Posterior vena cava (tissue), 2 donors: ENCODE measurements around the gene FAM234A. TPM values are rescaled to one million over a fixed set of nuclear protein-coding genes. Genes with fewer than 3 reads are reported as not detected.

ENCODE experiments used
- DNase-seq: peaks from one replicate; pipeline ENCODE4 v3.0.0-alpha.2; 2020; ENCODE audit warnings: low spot score
- intact Hi-C, 2 donors: fragments of 100-400 bp; cut with DNase I; formaldehyde crosslinking; loops; one replicate each; pipeline versions ENCODE4 v1.14.1 to v1.14.2; 2022 to 2023
- total RNA-seq, 2 donors: library from RNA; stranded (reverse); fragmentation: NEBNext Ultra II Directional; extraction: Animal tissue kit (Norgen Biotek cat#: 25700); gene quantifications; one replicate each; pipeline ENCODE4 v1.2.1, GENCODE V29; 2021
- donor health status: DM: yes; HTN: yes; CAD: no.
- donor health status: DM: yes; HTN: yes; CAD: no.

FAM234A gene
- total RNA-seq, 2 donors from 2014 or later: 69.4 to 86.2 TPM

- intact Hi-C loops: no loop called here
- no peak for DNase-seq
These were observed 79.7 kb downstream of the FAM234A start for GRCh38 chr16:314351-314750.

- intact Hi-C loops: no loop called here
- DNase-seq: no peak
These were observed 80.2 kb downstream of the FAM234A start for GRCh38 chr16:314795-315299.

Other genes with a start within 250 kb of the FAM234A start
- 1 to 10 TPM; 7.4 to 7.9 TPM for gene POLR3K, start 181.2 kb upstream of the FAM234A start, total RNA-seq
- 10 to 100 TPM; 11.2 to 11.6 TPM for gene SNRNP25, start 181.0 kb upstream of the FAM234A start, total RNA-seq
- gene RHBDF1, start 162.2 kb upstream of the FAM234A start, total RNA-seq: 10 to 100 TPM; 39.5 to 39.7 TPM
- 10 to 100 TPM; 42.2 to 45.6 TPM for gene MPG, start 156.6 kb upstream of the FAM234A start, total RNA-seq
- gene NPRL3, start 96.1 kb upstream of the FAM234A start, total RNA-seq: 10 to 100 TPM; 13.2 to 22.1 TPM
- not detected for gene HBZ, start 82.2 kb upstream of the FAM234A start, total RNA-seq
- 1 to 10 TPM in 1 of 2 donors, under 1 TPM in 1; 0.90 to 1.5 TPM for gene HBM, start 68.8 kb upstream of the FAM234A start, total RNA-seq
- gene HBA2, start 61.9 kb upstream of the FAM234A start, total RNA-seq: 1,000 to 10,000 TPM in 1 of 2 donors, 100 to 1,000 TPM in 1; 750 to 2,679 TPM
- 1,000 to 10,000 TPM in 1 of 2 donors, 100 to 1,000 TPM in 1; 878 to 2,742 TPM for gene HBA1, start 58.1 kb upstream of the FAM234A start, total RNA-seq
- gene HBQ1, start 54.4 kb upstream of the FAM234A start, total RNA-seq: under 1 TPM in 1 of 2 donors, not detected in 1; 0.48 TPM
- 10 to 100 TPM; 42.7 to 43.0 TPM for gene LUC7L, start 5.4 kb upstream of the FAM234A start, total RNA-seq
- 10 to 100 TPM in 1 of 2 donors, 1 to 10 TPM in 1; 7.7 to 10.6 TPM for gene RGS11, start 41.1 kb downstream of the FAM234A start, total RNA-seq
- under 1 TPM; 0.38 to 0.97 TPM for gene ARHGDIG, start 45.8 kb downstream of the FAM234A start, total RNA-seq
- under 1 TPM; 0.86 to 0.88 TPM for gene PDIA2, start 48.3 kb downstream of the FAM234A start, total RNA-seq
- gene AXIN1, start 117.9 kb downstream of the FAM234A start, total RNA-seq: 10 to 100 TPM; 13.4 to 19.0 TPM
- gene MRPL28, start 135.7 kb downstream of the FAM234A start, total RNA-seq: 10 to 100 TPM; 35.7 to 36.0 TPM
- 10 to 100 TPM; 24.7 to 28.9 TPM for gene PGAP6, start 147.2 kb downstream of the FAM234A start, total RNA-seq
- 100 to 1,000 TPM in 1 of 2 donors, 10 to 100 TPM in 1; 70.7 to 108 TPM for gene NME4, start 162.4 kb downstream of the FAM234A start, total RNA-seq
- gene DECR2, start 167.1 kb downstream of the FAM234A start, total RNA-seq: 10 to 100 TPM; 11.2 to 12.9 TPM
- gene RAB11FIP3, start 190.8 kb downstream of the FAM234A start, total RNA-seq: 10 to 100 TPM; 40.1 to 45.2 TPM